GM12875 (cell line): ENCODE results near the gene MED8.

Experiments used
- H3K4me3 ChIP-seq: one replicate; pipeline ENCODE4 v1.5.1; 2011; ENCODE audit warnings: low read depth, low read length, control low read depth
- TF ChIP-seq, protein P1 (sequence below): IDR thresholded peaks from 2 replicates; pipeline ENCODE4 v1.5.1; 2011; ENCODE audit warnings: low read depth, mild to moderate bottlenecking, control low read depth, inconsistent platforms, low read length, moderate library complexity, borderline replicate concordance; ENCODE audit not compliant: insufficient read depth

Gene MED8

GRCh38 chr1:43334453-43335205 lies 55.0 kb downstream of the MED8 start:
- TF ChIP-seq, protein P1, sequence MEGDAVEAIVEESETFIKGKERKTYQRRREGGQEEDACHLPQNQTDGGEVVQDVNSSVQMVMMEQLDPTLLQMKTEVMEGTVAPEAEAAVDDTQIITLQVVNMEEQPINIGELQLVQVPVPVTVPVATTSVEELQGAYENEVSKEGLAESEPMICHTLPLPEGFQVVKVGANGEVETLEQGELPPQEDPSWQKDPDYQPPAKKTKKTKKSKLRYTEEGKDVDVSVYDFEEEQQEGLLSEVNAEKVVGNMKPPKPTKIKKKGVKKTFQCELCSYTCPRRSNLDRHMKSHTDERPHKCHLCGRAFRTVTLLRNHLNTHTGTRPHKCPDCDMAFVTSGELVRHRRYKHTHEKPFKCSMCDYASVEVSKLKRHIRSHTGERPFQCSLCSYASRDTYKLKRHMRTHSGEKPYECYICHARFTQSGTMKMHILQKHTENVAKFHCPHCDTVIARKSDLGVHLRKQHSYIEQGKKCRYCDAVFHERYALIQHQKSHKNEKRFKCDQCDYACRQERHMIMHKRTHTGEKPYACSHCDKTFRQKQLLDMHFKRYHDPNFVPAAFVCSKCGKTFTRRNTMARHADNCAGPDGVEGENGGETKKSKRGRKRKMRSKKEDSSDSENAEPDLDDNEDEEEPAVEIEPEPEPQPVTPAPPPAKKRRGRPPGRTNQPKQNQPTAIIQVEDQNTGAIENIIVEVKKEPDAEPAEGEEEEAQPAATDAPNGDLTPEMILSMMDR, result no peak
- no peak overlapping the region for H3K4me3 ChIP-seq
